GM13977 (cell line): ENCODE data around the gene DPF3.

ENCODE experiments used
- DNase-seq: peaks from one replicate; pipeline ENCODE4 v3.0.0; 2012; ENCODE audit warnings: low spot score
- CTCF ChIP-seq: IDR thresholded peaks from 2 replicates; pipeline ENCODE4 v1.5.1; 2012; ENCODE audit warnings: mild to moderate bottlenecking, control low read depth; ENCODE audit not compliant: insufficient read depth; ENCODE audit errors: extremely low read depth, missing control alignments
- in situ Hi-C: fragments of 300-500 bp; cut with MboI; formaldehyde crosslinking; loops from one replicate; pipeline ENCODE4 v1.12.0; 2022; ENCODE audit warnings: low sequenced_read_pairs, low pct_unique_long_range_greater_than_20kb, mixed read lengths, inconsistent platforms; ENCODE audit not compliant: unreplicated experiment

DPF3 gene

GRCh38 chr14:72736308-72736707 lies 157.6 kb downstream of the DPF3 start:
- in situ Hi-C loops = no loop called here
- no peak for DNase-seq
- TF ChIP-seq CTCF = no peak

DNA sequence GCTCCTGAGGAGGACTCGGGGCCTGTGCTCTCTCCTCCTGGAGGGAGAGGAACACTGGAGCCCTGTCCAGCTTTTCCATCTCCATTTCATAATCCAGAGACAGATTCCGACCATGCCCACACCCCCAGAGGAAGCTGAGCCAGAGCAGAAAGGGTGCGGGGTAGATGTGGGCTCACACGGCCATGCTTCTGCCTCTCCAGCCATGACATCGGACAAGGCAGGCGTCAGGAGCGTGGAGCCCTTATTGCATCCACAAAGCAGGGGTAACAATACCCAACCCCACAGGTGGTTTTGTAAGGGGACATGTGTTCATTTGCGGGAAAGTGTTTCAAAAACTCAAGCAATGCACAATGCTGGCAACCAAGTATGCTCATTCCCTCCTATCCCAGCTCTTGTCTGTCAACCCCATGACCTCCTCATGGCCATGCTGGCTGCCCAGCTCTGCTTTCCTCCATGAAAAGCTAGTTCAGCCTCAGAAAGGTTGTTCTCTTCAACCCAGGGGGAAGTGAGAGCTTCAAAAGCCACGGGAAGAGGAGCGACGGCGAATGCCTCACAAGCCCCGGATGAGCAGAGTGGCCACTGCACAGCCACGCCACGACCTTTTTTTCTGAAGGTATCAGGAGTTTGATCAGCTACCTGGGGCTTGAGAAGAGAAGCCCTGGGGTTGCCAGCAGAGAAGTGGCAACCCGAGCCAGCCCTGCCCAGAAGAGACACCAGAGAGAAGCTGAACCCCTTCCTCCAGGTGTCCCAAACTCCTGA lies 161.7 kb downstream of the DPF3 start:
- in situ Hi-C loops = no loop called here
- no peak for TF ChIP-seq CTCF
- DNase-seq = no peak

- DNase-seq = no peak
- in situ Hi-C loops = no loop called here
- TF ChIP-seq CTCF = no peak
These were observed 162.5 kb downstream of the DPF3 start for GRCh38 chr14:72731252-72732020.

- no peak for TF ChIP-seq CTCF
- no peak for DNase-seq
- in situ Hi-C loops = no loop called here
These were observed 163.4 kb downstream of the DPF3 start for GRCh38 chr14:72730468-72730867.

DNA sequence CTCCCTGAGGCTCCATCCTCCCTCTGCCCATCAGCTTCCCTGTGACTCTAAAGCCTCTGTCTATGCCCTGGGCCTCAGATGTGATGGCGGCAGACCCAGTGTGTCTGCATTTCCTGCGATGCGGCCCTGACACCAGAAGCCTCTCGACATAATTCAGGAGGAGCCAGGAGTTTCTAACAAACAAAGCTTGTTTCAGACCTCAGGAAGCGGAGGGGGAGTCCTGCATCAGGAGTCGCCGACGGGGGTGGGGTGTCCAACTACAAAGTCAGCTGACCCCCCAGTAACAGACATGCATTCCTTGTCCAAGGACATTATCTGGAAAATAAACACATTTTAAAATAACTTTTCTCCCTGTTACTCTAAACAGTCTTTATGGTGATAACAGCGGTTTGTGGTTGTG lies 167.5 kb downstream of the DPF3 start:
- in situ Hi-C loops = no loop called here
- TF ChIP-seq CTCF = no peak
- DNase-seq = no peak

GRCh38 chr14:72723858-72724530 lies 169.9 kb downstream of the DPF3 start:
- in situ Hi-C loops = no loop called here
- DNase-seq = no peak
- no peak for TF ChIP-seq CTCF
